ENCODE results near the gene BLVRA.

- TF ChIP-seq EZH2 (IDR thresholded peaks at IDR 0.05; ENCODE audit: low read depth) (no peak), CTCF (conservative IDR thresholded peaks at IDR 0.05) (no peak)
Observed at GRCh38 chr7:43843296-43843695, 84.8 kb downstream of the BLVRA start.
